GM20431 (cell line): ENCODE data around the gene UBE2QL1.

ENCODE experiments used
- in situ Hi-C: fragments of 300-500 bp; cut with MseI, MboI; formaldehyde crosslinking; loops from one replicate; pipeline ENCODE4 v1.15.0; 2020; ENCODE audit warnings: low sequenced_read_pairs; ENCODE audit not compliant: unreplicated experiment

Gene UBE2QL1

DNA sequence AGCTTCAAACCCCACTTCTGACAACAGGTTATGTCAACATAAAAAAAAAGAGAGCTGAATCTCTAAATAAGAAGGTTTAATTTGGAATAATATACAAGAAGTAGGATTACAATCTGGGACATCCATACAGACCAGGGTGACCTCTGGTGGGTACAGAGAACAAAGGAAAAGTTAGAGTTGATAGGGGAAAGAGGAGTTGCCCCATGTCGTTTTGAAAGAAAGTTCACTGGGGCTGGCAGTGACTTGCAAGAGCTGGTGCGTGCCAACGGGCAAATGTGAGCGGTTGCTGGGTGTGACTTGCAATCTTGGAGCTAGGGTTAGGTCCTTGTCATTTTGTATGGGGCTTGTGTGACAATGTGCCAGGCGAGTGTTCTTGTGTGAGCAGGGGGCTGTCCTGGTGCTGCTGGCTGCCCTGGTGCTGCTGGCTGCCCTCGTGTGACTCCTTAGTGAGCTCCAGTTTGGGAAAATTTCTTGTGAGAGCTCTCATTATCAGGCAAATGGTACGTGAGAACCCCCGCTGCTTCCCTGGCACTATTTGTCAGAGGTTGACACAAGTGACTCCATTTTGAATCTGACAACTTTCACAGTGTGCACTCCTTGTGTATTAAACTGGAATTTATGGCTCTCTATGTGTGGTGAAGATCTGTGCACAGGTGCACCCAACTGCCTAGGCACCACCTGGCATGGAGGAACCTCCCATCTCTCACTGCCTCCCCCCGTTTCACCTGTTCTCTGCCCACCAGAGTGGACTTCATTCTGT, 69.8 kb downstream of the UBE2QL1 start:
- in situ Hi-C loops = no loop called here

DNA sequence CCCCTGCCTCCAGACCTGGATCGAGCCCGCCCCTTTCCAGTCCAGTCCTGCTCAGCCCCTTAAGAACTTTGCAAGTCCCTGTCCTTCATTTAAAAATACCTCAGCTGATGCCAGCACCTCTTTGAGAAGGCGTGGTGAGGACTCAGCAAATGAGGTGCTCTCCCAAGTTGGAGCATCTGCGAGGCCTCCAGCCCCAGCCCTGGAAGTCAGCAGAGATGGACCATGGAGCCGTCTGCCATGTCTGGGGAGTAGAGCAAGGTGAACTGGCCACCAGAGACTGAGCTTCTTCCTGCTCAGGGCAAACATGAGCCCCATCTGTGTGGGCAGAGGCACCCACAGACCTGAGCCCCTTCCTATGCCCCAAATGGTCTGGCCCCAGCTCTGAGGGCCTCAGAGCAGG, 71.5 kb downstream of the UBE2QL1 start:
- in situ Hi-C loops = no loop called here

DNA sequence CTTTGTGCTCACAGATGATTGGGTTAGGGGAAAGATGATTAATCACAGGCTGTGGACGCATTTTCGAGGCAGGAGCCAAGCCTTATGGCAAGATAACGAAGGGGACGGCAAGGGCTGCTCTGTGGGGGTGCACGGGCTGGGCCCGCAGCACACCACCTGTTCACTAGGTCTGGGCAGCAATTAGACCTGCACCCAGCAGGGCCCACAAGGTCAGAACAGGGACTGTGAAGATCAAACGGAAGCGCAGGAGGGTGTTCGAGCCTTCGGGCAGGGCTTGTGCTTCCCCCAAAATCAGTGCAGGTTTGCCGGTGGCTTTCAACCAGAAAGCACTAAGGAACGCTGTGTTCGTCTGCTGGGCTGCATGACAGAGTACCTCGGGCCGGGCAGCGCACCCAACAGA, 73.7 kb downstream of the UBE2QL1 start:
- in situ Hi-C loops = no loop called here

DNA sequence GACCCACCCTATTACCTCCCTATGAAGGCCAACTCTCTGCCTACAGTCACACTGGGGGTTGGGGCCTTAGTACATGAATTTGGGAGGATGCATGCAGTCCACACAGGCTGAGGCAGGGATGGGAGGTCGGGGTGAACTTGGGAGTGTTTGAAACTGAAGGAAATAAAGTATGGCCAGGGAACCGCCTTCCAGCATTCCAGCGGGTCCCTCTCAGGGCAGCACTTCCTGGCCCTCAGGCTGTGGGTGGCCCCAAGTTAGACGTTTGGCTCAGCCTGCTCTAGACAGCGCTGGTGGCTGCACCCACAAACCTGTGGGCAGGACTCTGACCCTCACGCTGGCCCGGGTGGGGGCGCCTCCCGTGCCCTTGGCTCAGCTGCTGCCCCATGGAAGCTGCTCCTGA, 74.3 kb downstream of the UBE2QL1 start:
- in situ Hi-C loops = no loop called here

DNA sequence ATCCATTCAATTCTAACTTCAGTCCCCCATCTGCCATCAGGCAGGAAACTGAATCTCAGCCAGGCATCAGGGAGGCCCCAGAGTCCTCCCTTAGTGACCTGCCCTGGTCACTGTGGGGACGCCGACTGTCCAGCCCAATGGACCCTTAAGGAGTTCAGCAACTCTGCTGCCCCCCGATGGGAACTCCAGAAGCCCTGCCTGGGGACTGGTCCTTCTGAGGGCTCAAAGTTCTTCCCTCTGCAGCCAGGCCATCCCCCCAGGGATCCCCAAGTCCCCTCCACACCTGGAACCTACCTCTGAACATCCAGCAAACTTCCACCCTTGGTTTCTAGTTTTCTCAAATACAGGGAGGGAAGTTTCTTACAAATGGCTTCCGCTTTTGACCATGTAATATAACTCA, 76.8 kb downstream of the UBE2QL1 start:
- in situ Hi-C loops = no loop called here

DNA sequence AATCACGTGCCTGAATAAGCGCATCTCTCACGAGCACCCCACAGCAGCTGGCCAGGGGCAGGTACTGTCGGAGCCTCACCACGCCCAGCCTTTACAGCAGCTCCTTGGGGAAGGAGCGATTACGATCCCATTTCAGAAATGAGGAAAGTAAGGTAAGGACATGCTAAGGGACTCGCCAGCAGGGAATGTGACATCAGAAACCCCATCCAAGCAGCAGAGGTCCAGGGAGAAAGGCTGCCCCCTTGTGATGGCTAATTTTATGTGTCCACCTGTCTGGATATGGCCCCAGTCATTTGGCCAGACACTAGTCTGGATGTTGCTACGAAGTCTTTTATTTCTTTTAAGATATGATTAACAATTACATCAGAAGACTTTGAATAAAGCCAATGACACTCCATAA, 77.3 kb downstream of the UBE2QL1 start:
- in situ Hi-C loops = no loop called here

DNA sequence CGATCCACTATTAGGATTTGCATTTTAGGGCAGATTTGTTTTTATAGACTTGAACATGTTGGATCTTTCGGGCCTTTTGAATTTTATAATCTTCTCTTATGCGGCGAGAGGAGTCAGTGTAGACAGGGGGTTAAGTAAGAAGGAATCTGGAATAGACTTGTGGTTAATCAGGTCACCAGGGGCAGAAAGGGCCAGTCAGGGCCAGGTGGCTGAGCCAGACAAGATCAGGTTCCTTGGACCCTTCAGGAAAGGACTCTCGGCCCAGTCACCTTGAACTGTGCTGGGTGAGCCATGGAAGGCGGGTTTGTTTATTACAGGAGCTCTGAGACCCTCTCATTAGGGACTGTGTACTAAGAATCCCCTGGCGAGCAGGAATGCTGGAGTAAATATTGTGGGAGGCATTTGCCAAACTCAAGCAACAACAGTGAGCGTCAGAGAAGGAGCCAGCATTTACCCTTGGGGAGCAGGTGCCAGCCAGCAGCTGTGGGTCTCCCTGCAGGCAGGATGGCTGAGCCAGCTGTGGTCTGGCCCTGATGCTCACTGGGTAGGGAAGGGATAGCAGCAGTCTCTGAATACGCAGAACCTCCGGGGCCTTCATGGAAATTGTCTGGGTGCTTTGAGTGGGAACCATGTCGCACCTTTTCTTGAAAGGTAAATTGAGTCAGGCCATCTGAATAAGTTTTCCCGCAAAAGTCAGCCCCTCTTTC, 79.2 kb downstream of the UBE2QL1 start:
- in situ Hi-C loops = no loop called here

DNA sequence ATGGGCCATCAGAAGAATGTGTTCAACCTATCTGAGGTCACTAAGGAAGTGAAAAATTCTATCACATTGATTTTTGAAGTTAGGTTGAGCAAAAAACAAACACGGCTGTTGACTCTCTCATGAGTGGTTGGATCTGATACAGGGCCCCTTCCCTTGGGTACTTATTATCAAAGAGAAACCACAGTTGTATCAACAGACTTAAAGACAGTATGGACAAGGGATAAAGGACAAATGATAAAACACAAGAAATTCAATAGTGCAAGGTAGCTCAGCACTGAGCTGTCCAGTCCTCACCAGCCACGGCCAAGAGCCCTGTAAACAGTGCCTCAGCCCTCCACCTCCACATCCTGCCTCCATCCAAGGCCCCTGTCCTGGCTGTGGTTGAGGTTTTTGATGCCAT, 86.9 kb downstream of the UBE2QL1 start:
- in situ Hi-C loops = no loop called here

DNA sequence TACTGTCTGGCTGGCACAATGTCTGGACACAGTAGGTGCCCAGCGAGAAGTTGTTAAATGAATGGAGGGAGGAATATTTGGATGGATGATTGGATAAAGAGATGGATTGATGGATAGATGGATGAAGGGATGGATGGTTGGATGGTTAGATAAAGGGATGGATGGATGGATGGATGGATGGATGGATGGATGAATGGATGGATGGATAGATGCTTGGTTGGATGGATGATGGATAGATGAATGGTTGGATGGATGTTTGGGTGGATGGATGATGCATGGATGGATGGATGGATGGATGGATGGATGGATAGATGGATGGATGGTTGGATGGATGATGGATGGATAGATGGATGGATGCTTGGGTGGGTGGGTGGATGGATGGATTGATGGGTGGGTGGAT, 90.4 kb downstream of the UBE2QL1 start:
- in situ Hi-C loops = no loop called here

DNA sequence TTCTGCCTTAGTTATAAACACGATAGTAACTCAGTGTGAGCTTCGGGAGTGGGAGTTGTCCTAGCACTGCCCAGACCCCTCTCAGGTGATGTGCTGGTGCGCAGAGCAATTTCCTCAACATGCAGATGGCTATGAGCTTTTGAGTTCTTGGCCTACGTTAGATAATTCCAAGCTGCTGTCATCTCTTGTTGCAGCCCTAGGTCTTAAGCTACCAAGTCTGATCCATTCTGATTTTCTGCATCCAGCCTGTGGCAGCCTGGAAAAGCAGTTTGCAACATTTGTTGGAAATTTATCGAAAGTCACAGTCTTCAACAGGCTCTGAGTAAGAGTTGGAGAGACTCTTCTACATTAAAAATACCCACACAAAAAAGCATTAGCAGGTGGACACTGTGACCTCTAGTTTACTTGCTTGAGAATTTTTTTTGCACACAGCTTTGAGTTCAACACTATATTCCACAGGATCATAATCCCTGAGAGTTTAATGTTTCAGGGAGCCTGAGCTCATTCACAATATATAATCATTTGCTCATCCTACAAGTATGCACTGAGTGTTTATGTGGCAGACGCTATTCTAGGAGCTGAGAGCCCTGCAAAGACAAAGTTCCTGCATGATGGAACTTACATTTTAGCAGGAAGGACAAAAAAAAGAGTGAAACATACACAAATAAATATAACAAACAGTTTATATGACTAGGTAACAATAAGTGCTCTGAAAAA, 91.6 kb downstream of the UBE2QL1 start:
- in situ Hi-C loops = no loop called here

DNA sequence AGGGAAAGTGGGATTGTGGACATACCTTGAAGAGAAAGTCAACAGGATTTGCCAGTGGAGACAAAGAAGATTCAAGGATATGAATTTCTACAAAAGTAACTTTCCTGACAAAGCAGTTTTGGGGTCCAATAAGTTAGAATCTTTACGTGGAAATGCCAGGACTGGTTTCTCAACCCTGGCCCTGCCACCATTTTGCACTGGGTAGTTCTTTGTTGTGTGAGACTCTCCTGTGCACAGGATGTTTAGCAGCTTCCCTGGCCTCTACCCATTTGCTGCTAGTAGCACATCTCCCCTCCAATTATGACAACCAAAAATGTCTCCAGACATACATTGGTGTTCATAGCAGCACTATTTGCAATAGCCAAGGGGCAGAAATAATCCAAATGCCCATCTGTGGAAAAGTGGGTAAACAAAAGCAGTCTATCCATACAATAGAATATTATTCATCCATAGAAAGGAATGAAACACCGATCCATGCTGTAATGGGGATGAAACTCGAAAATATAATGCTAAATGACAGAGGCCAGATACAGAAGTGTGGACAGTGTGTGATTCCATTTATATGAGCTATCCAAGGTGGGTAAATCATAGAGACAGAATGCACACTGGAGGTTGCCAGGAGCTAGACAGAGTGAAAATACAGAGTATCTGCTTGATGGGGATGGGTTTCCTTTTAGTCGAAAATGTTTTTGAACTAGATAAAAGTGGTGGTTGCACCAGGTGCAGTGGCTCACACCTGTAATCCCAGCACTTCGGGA, 92.8 kb downstream of the UBE2QL1 start:
- in situ Hi-C loops = no loop called here

DNA sequence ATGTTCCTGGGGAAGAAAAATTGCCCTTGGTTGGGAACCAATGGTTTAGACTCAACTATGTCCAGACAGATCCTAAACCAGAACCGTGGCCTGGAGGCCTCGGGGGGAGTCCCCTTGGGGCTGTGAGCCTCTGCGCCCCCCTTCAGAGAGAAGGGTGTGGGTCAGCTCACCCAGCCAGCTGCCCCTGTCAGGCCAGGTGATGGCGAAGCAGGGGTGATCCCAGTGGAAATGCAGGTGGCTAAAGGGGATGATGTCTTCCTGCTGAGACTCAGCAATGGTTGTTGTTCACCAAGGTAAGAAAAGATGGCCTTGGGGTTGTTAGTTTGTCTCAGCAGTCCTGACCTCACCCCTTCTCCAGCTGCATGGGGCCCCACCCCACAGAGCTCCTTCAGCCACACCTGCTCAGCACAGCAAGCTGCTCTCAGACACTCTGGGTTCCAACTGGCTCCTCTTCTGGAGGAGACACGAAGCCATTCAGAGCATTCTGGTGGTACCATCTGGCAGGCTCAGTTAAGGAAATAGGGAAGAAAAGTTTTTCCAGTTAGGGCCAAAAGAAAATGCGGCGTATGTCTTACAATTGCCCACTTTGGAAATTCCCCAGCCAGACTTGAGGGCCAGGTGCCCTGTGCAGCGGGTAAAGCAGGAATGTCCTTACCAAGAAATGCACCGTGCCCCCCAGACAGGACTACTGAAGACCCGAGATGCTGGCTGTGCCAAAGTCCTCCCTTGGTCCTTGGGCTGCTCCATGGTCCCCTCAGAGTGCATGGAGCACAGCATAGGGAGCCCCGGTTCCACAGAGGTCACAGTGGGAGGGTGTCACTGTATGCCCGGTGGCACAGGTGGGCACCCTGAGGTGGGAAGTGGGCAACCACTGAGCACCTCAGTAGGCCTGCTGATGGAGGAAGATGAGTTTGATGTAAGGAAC, 94.0 kb downstream of the UBE2QL1 start:
- in situ Hi-C loops = no loop called here

DNA sequence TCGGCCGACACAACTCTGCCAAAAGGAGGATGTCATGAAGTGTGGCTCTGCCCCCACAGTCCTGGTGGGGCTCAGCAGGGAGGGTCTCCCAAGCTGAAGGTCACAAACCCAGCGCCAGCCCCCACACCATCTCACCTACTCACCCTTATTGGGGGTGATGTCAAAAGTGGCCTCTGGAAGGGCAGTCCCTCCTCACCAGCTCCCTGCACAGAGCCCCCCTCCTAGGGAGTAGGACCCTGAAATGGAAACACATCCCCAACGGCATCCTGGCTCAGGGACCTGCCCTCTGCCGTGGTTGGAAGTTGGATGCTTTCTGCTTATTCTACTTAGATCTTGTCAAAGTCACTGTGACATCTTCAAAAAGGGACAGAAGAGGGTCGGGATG, 94.7 kb downstream of the UBE2QL1 start:
- in situ Hi-C loops = no loop called here

DNA sequence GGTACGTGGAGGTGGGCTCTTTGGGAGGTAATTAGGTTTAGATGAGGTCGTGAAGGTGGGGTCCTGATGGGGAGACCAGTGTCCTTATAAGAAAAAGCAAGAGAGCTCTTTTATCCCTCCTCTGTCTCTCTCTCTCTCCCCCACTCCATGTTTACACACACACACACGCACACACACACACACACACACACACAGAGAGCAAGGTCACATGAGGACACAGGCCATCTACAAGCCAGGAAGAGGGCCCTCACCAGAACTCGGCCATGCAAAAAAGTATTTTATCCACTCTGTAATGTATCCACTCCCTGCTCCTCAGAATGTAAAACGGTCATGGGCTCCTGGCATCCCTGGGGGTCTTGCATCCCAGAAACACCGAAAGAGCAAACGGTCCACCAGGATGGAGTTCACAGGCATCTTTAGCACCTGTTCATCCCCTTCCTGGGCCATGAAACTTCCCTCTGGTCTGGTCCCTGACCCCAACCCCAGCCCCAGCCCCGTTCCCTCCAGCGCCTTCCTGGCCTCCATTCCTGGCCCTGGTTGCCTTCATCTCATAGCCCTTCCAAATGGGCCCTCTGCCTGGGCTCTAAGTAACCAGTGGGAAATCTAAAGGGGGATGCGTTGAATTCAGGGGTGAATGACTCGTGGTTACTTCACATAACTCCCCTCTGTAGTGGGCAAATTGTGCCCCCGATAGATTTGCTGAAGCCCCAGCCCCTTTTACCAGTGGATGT, 95.3 kb downstream of the UBE2QL1 start:
- in situ Hi-C loops = no loop called here
